Activated naive CD8-positive, alpha-beta T cell treated with anti-CD3 and anti-CD28 coated beads for 36 hours (primary cell): ENCODE results near the gene SLC5A12. TPM values are rescaled to one million over a fixed set of nuclear protein-coding genes. Genes with fewer than 3 reads are reported as not detected.
"Not testable (repeated sequence)": the region's sequence is repeated elsewhere in the genome, so short reads cannot be mapped to it uniquely, and the experiment has no call there.

Experiments
- DNase-seq: peaks from one replicate; pipeline ENCODE4 v3.0.0; 2021
- H3K27ac Mint-ChIP-seq: one replicate; pipeline ENCODE4 v1.8.0; 2022; ENCODE audit warnings: mild to moderate bottlenecking, moderate library complexity, mixed read lengths
- H3K27me3 Mint-ChIP-seq: one replicate; pipeline ENCODE4 v1.8.0; 2022; ENCODE audit warnings: mild to moderate bottlenecking, mixed read lengths
- H3K36me3 Mint-ChIP-seq: one replicate; pipeline ENCODE4 v1.8.0; 2021; ENCODE audit warnings: mild to moderate bottlenecking, mixed read lengths
- H3K4me1 Mint-ChIP-seq: one replicate; pipeline ENCODE4 v1.8.0; 2021; ENCODE audit warnings: mixed read lengths
- H3K4me3 Mint-ChIP-seq: one replicate; pipeline ENCODE4 v1.8.0; 2022; ENCODE audit warnings: mild to moderate bottlenecking, moderate library complexity, mixed read lengths
- H3K9me3 Mint-ChIP-seq: one replicate; pipeline ENCODE4 v1.8.0; 2022; ENCODE audit warnings: mixed read lengths
- total RNA-seq, 2 experiments: library from RNA; stranded (reverse); gene quantifications; one replicate each; pipeline ENCODE4 v1.2.3, GENCODE V29; 2021

The SLC5A12 gene
- total RNA-seq, 2 experiments from 2014 or later = not detected

DNA sequence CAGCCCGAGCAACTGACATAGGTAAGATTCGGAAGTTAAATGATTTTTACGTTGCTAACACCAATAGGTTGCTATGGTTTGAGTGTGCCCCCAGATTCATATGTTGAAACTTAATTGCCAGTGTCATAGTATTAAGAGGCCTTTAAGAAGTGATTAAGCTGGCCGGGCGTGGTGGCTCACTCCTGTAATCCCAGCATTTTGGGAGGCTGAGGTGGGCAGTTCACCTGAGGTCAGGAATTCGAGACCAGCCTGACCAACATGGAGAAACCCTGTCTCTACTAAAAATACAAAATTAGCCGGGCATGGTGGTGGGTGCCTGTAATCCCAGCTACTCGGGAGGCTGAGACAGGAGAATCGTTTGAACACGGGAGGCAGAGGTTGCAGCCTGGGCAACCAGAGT is 78.5 kb downstream of the SLC5A12 start:
- not testable (repeated sequence) for H3K27ac Mint-ChIP-seq, H3K27me3 Mint-ChIP-seq, H3K9me3 Mint-ChIP-seq, DNase-seq, H3K4me1 Mint-ChIP-seq, H3K36me3 Mint-ChIP-seq, H3K4me3 Mint-ChIP-seq

DNA sequence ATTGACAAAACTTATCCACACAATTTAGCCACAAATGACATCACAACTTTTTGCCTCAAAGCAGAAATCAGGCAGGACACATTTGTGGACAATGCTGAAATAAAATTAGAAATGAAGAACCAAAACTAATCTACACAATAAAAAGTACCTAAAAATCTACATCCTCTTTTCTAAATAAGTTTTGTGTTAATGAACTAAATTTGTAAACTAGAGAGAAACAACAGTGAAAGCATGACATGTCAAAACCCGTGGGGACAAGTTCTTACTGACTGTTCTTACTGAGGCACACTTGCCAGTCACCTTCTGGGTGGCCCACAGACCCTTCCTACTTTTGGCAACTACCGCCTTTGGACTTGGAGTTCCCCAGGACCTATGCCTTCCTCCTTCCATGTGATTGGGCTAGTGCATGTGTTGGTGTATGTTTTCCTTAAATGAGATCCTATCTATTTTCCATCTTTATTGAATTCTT is 89.1 kb downstream of the SLC5A12 start:
- H3K4me1 Mint-ChIP-seq = no peaks in the 10 kb centered on the region
- H3K4me3 Mint-ChIP-seq = no peak overlapping the region
- H3K27ac Mint-ChIP-seq = no peak overlapping the region
- DNase-seq = no peak
- no peaks in the 10 kb centered on the region for H3K36me3 Mint-ChIP-seq
- H3K9me3 Mint-ChIP-seq = no peaks in the 10 kb centered on the region
- H3K27me3 Mint-ChIP-seq = no peaks in the 10 kb centered on the region

DNA sequence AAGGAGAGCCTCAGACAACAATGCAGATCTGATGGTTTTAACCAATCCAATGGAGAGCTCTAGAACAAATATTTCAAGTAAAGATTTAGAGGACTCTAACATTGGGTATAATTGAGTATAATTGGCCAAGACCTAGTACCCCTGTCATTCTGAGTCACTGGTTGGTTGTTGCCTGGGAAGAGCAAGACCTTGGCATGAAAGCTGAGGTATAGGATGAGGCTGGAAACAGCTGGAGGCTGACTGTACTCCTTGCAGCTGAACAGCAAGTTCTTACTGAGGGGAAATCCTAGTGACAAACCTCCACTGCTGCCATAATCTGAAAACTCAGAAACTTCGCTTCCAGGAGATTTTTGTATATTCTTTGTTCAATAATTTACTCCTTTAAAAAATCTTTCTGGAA is 95.5 kb downstream of the SLC5A12 start:
- DNase-seq = no peak
- H3K27me3 Mint-ChIP-seq = no peaks in the 10 kb centered on the region
- no peaks in the 10 kb centered on the region for H3K36me3 Mint-ChIP-seq

GRCh38 chr11:26623076-26623659 is 98.7 kb downstream of the SLC5A12 start:
- Mint-ChIP-seq H3K27ac (no peak overlapping the region), H3K4me3 (no peak overlapping the region), H3K27me3 (no peaks in the 10 kb centered on the region), H3K4me1 (no peaks in the 10 kb centered on the region), H3K9me3 (no peaks in the 10 kb centered on the region), H3K36me3 (no peaks in the 10 kb centered on the region)
- no peak for DNase-seq

More for the DNA sequence above, 95.5 kb downstream of the SLC5A12 start:
- Mint-ChIP-seq H3K27ac (no peak overlapping the region), H3K4me3 (no peak overlapping the region), H3K4me1 (no peaks in the 10 kb centered on the region), H3K9me3 (no peaks in the 10 kb centered on the region)

GRCh38 chr11:26622181-26622580 is 99.7 kb downstream of the SLC5A12 start:
- no peak for DNase-seq
- Mint-ChIP-seq H3K4me3 (no peak overlapping the region), H3K4me1 (no peaks in the 10 kb centered on the region), H3K9me3 (no peaks in the 10 kb centered on the region), H3K27ac (no peak overlapping the region), H3K36me3 (no peaks in the 10 kb centered on the region), H3K27me3 (no peaks in the 10 kb centered on the region)

DNA sequence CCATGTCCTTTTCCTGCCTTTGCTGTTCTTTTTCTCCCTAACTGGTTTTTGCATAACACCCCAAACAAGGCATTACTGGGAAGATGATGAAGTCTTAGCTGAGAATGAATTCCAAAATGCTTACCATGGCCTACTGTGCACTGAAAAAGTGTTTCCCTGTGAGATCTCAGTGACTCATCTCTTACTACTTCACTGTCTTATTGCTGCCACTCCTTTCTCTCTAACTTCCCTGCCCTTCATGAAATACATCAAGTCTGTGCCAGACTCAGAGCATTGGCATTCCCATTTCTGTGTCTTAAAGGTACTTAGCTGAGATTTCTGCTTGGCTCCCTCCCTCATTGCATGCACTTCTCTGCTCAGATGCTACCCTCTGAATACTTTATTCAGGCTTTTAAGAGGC is 100.7 kb downstream of the SLC5A12 start:
- Mint-ChIP-seq H3K4me3 (no peak overlapping the region), H3K9me3 (no peaks in the 10 kb centered on the region), H3K27me3 (no peaks in the 10 kb centered on the region), H3K36me3 (no peaks in the 10 kb centered on the region), H3K4me1 (no peaks in the 10 kb centered on the region), H3K27ac (no peak overlapping the region)
- no peak for DNase-seq

DNA sequence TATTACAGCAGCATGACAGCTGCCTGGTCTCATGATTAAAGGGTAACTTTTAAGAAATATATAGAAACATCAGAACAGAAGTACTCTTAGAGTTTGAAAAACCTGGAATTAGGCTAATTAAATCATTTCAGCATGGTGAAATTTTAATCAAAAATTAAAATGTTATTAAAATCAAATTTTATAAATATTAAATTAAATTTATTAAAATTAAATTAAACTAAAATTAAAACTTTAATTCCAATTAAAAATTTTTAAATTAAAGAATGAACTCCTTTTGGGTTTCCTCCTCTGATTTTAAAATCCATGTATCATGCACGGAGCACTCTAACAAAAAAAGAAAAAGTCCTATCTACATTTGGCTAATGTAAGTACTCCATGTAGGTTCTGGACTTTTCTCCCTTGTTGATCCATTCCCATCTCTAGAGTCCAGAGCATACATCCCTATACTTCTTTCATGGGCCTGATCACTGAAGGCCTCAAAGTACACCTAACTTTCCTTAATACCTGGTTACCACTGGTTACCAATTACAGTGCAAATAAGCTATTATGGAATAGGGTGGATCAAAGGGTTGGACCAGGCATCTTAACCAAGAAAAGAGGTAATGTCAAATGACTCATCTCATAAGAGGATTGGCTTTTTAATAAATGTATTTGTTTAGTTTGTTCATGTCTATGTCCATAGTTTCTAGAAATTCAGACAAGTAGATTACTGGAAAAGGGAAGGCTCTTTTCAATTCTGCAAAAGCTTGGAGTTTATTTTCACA is 101.4 kb downstream of the SLC5A12 start:
- no peaks in the 10 kb centered on the region for H3K4me1 Mint-ChIP-seq
- H3K27ac Mint-ChIP-seq = no peak overlapping the region

DNA sequence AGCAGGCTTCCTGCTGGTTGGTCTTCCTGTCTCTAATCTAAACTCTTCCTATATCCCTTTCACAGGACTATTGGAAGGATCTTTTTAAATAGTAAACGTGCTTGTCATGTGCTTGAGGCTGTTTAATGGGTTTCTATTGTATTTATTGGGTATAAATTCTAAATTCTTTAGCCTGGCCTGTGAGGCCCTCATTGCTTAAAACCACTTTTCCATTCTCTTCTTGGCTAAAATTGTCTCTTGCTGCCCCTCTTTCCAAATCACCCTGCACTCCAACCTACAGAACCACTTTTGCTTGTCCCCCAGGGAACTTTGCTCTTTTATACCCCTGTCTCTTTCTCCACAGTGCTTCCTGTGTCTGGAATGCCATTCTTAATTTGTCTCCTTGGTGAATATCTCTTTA is 103.4 kb downstream of the SLC5A12 start:
- Mint-ChIP-seq H3K27me3 (no peaks in the 10 kb centered on the region), H3K36me3 (no peaks in the 10 kb centered on the region), H3K4me1 (no peaks in the 10 kb centered on the region), H3K27ac (no peak overlapping the region), H3K9me3 (peaks cover under 1% of the 10 kb centered on the region), H3K4me3 (no peak overlapping the region)
- DNase-seq = no peak

More for the DNA sequence above, 101.4 kb downstream of the SLC5A12 start:
- H3K27me3 Mint-ChIP-seq = no peaks in the 10 kb centered on the region
- H3K9me3 Mint-ChIP-seq = no peaks in the 10 kb centered on the region
- H3K36me3 Mint-ChIP-seq = no peaks in the 10 kb centered on the region
- no peak for DNase-seq
- no peak overlapping the region for H3K4me3 Mint-ChIP-seq

Other genes starting within 250 kb of the SLC5A12 start
- gene MUC15, start 149.8 kb downstream of the SLC5A12 start, total RNA-seq = not detected